Right lobe of liver (tissue), 4 donors: ENCODE measurements around the gene EEFSEC.

ENCODE experiments used
- POLR2A ChIP-seq: fragments of 450-650 bp; IDR thresholded peaks from one replicate; pipeline ENCODE4 v1.6.1; 2017; ENCODE audit warnings: antibody characterized with exemption, mild to moderate bottlenecking
- TF ChIP-seq, protein P1 (sequence below), 4 donors: fragments of 200-600 bp in 3 of 4; fragments of 450-650 bp in 1 of 4; IDR thresholded peaks; one replicate each; pipeline versions ENCODE4 v1.5.1 to v1.8.0; 2016 to 2022; ENCODE audit warnings: antibody characterized with exemption in 4 of 4, mild to moderate bottlenecking in 2 of 4
- donor health status: DM: no; HTN: no; CAD: no.
- donor health status: DM: no; HTN: no; CAD: no.
- donor health status: DM: no; HTN: yes; CAD: no.

DNA sequence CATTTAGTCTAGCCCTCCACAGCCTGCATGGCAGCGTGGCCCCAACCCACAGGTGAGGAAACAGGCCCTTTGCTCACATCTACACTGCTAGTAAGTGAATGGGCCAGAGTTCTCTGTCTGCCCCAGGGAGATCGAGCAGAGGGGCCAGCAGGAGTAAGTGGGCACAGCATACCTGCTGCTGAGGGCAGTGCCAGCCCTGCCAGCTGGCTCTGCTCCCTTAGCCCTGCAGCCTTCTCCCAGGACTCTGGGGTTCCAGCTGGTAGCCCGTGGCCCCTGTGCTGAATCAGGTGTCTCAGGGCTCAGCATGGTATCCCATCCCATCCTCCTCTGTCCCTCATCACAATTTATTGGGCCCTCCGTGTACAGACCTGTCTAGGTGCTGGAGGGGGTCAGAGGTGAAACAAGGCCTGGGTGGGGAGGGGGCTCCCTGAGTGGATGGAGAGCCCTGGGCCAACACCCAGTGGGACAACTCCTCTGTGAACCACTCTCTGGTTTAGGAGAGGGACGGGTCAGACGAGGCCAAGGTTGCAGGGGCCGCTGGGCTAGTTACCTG lies 211.6 kb downstream of the EEFSEC start:
- TF ChIP-seq, protein P1, sequence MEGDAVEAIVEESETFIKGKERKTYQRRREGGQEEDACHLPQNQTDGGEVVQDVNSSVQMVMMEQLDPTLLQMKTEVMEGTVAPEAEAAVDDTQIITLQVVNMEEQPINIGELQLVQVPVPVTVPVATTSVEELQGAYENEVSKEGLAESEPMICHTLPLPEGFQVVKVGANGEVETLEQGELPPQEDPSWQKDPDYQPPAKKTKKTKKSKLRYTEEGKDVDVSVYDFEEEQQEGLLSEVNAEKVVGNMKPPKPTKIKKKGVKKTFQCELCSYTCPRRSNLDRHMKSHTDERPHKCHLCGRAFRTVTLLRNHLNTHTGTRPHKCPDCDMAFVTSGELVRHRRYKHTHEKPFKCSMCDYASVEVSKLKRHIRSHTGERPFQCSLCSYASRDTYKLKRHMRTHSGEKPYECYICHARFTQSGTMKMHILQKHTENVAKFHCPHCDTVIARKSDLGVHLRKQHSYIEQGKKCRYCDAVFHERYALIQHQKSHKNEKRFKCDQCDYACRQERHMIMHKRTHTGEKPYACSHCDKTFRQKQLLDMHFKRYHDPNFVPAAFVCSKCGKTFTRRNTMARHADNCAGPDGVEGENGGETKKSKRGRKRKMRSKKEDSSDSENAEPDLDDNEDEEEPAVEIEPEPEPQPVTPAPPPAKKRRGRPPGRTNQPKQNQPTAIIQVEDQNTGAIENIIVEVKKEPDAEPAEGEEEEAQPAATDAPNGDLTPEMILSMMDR (IDR thresholded peaks at IDR 0.05), result no peak
- TF ChIP-seq POLR2A, result no peak
